Measurements from ENCODE around the gene RAB12.
"Not testable (repeated sequence)": the region's sequence is repeated elsewhere in the genome, so short reads cannot be mapped to it uniquely, and the experiment has no call there.

The RAB12 gene

GRCh38 chr18:8647359-8647758, 38.1 kb downstream of the RAB12 start:
- not testable (repeated sequence) for DNase-seq

DNA sequence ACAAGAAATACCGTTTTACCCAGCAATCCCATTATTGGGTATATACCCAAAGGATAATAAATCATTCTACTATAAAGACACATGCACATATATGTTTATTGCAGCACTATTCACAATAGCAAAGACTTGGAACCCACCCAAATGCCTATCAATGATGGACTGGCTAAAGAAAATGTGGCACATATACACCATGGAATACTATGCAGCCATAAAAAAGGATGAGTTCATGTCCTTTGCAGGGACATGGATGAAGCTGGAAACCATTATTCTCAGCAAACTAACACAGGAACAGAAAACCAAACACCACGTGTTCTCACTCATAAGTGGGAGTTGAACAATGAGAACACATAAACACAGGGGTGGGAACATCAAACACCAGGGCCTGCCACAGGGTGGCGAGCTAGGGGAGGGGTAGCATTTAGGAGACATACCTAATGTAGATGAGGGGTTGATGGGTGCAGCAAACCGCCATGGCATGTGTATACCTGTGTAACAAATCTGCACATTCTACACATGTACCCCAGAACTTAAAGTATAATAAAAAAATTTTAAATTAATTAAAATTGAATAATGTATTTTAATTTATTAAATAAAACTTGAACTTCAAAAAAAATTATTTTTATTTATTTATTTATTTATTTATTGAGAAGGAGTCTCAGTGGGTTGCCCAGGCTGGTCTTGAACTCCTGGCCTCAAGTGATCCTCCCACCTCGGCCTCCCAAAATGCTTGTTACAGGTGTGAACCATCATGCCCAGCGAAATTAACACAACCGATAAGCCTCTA, 42.4 kb downstream of the RAB12 start:
- not testable (repeated sequence) for DNase-seq

DNA sequence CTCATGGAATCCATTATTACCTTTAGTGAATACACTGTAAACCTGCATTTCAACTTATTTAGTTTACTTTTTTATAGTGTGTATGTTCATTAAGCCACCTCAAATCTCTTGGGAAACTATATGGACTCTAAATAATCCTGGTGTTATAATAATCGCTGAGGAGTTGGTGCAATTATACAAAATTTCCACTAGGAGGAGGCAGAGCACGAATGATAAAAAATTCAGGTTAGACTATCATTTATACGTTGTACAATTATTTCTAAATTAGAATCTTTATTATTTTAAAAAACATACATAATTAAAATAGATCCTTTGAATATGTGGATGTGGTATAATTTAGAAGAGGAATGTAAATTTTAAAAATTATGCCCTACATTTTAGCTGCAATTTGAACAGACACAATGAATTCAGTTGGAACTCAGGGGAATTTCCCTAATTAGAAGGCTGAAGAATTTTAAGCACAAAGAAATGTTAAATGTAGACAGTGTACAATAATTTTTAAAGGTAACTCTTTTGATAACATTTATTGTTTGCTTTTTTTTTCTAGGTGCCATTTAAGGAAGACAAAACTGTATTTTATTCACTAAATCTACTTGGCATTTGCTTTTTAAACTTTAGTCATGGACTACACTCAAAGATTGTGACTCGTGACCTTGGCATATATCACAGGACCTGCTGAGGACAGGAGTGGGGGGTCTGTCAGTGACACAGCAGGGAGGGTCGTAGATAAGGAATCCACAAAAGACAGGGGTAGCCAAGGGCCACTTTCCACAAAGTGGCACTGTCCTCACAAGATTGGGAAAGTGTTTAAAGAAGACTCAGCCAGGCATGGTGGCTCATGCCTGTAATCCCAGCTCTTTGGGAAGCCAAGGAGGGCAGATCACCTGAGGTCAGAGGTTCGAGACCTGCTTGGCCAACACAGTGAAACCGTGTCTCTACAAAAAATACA, 45.5 kb downstream of the RAB12 start:
- DNase-seq = no peak

- DNase-seq = no peak
Measured at GRCh38 chr18:8656232-8656631, 47.0 kb downstream of the RAB12 start.

GRCh38 chr18:8657050-8657820, 48.0 kb downstream of the RAB12 start:
- no peak for DNase-seq

DNA sequence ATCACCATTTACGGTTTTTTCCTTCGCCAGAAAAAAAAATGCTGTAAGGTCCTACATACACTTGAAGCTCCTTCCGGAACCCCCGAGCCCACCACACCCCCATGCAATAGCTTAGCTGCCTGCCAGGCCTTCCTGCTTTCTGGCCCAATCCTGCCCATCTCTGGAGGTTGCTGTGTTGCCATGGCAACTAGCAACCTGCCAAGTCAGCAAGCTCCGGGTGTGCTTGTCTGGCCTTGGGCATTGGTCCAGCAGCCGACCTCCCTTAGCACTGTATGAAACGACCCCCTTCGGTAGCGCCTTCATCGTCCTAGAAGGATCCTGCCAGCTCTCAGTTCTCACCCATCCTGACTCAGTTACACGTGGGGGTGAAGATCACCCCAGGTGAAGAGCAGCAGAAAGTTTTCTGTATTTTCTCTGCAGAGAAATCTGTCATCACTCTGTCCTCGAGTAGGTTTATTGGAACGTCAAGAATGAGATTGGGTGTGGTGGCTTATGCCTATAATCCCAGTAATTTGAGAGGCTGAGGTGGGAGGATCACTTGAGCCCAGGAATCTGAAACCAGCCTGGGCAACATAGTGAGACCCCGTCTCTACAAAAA, 48.7 kb downstream of the RAB12 start:
- no peak for DNase-seq

DNA sequence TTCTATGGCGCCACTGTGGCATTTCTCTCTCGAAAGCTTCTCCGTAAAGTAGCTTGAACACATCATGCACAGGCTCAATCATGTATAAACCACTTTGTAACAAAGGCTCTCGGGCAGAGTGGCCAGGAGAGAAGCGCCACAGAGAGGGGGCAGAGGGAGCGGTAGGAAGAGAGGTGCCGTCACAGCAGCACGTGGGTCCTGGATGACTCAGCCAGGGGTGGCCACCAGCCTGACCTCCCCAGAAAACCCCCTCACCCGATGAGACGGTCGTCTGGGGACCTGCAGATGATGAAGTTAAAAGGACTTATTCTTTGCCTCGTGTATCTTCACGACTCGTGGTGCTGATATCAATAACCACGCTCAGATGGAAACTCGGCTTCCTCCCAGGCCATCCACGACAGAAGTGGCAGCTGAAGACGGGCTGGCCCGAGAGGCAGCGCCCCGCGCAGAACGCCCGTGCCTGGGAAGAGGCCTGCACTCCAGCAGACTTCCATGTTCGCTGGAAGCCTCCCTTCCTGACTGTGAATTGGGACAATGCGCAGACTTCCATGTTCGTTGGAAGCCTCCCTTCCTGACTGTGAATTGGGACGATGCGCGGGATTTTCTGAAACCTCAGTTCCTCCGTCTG, 49.7 kb downstream of the RAB12 start:
- DNase-seq = no peak

GRCh38 chr18:8659609-8660242, 50.5 kb downstream of the RAB12 start:
- no peak for DNase-seq

DNA sequence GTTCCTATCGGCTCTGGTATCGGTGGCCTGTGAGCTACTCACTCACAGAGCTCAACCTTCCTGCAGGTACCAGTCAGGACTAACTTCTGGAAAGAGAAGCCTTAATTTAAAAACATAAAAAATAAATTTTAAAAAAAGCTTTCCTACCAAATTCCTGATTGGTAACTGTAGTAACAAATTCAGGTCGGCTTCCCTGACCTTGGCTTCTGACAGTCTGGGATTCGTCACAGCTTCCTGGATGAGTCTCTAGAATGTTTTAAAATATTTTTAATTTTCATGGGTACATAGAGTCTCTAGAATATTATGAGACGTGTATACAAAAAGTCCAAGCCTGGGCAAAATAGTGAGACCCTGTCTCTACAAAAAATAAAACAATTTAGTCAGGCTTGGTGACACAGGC, 51.1 kb downstream of the RAB12 start:
- DNase-seq = no peak

GRCh38 chr18:8661754-8662559, 52.7 kb downstream of the RAB12 start:
- no peak for DNase-seq

DNA sequence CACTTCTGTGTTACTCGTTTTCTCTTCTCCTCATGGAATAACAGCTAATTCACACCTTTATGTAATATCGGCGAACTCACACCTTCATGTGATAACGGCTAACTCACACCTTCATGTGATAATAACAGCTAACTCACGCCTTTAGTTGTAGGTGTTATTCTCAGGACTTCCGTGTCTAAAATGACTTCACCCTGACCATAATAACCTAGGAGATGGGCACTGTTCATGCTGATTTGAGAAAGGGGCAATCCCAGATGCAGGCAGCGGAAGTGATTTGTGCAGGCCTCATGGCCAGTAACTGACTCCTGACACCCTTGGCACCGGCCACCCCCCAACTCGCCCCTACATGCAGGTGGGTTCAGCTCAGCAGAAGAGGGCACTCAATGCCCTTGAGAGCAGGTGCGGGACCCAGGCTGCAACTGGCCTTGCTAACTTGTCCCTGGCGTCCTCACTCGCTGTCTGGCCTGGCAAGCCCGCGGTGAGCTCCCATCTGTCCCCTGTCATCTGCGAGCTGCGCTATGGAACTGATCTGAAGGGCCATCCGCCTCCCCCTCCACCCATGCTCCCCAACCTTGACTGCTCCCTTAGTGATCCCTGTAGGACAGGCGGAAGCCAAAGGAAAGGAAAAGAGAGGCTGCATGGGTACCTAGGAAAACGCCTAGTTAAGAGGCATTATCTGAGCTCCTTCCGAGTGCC, 53.5 kb downstream of the RAB12 start:
- no peak for DNase-seq

- no peak for DNase-seq
Measured at GRCh38 chr18:8667846-8668245, 58.6 kb downstream of the RAB12 start.

DNA sequence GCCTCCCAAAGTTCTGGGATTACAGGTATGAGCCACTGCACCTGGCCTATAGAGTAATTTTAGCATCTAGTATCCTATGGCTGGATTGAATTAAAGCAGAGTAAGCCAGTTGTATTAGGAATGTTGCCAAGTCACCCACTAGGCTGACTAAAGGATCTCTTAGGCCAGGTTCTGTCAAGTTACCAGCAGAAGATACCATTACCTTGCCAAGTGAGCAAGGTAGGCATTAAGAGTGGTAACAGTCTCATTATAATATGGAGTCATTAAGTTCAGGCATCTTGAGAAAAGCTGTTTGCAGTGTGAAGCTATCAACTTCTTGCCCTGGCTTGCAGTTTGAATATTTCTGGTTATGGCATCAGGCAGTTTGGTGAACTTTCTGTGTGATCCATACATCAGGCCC, 59.1 kb downstream of the RAB12 start:
- DNase-seq = no peak

- no peak for DNase-seq
Measured at GRCh38 chr18:8669571-8669970, 60.3 kb downstream of the RAB12 start.

DNA sequence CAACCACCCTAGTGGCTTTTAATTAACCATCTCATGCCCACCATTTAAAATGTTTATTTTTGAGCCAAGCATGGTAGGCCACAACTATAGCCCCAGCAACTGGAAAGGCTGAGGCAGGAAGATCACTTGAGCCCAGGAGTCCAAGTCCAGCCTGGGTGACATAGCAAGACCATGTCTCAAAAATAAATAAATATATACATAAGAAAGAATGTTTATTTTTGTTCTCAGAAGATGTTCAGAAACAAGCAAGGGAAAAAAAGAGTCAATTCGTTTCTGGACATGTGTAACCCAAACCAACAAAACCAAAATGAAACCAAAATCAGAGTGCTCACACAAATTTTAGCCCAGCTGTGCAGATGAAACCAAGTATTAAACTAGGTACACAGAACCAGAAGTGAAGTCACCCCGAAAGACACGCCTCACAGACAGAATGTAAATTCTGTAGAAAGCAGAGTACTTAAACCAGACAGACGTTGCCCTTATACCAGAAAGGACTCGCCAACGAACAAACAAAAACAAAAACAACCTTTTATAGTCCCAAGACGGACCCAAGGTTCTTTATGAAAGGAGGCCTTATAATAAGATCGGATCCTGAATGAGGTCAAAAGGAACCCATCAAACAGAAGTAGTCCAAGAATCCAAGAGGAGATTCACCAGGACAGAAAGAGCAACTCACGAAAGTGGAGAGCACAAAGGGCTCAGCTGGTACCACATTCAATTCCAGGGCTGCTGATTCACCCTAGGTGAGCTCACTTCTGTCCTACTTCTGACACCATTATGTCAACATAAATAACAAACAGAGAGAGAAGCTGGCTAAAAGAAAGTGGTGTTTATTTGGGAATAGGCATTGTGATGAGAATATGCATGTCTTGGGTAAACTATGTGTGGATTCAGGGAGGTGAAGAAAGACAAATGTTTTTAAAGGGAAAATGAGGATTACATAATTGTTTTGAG, 64.3 kb downstream of the RAB12 start:
- DNase-seq = no peak

DNA sequence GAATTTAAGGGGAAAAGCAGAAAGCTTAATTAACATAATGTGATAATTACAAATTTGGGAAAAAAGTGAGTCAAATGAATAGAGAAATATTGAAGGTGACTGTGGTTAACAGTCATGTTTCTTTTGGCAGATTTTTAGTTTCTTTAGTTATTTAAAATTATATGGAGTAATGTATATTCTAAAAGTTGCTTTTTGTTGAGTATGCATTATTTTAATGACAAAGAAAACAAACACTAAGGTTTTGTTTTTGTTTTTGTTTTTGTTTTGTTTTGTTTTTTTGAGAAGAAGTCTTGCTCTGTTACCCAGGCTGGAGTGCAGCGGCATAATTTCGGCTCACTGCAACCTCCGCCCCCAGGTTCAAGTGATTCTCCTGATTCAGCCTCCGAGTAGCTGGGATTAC, 65.8 kb downstream of the RAB12 start:
- DNase-seq = no peak

- DNase-seq = no peak
Measured at GRCh38 chr18:8681196-8681595, 72.0 kb downstream of the RAB12 start.

GRCh38 chr18:8684577-8684976, 75.3 kb downstream of the RAB12 start:
- DNase-seq = no peak

Data from T-helper 2 cell (primary cell).